Measurements from ENCODE around the gene PYURF. TPM values are rescaled to one million over a fixed set of nuclear protein-coding genes. Genes with fewer than 3 reads are reported as not detected.

Gene PYURF
- total RNA-seq, 1 experiment from 2014 or later: 46.6 TPM

DNA sequence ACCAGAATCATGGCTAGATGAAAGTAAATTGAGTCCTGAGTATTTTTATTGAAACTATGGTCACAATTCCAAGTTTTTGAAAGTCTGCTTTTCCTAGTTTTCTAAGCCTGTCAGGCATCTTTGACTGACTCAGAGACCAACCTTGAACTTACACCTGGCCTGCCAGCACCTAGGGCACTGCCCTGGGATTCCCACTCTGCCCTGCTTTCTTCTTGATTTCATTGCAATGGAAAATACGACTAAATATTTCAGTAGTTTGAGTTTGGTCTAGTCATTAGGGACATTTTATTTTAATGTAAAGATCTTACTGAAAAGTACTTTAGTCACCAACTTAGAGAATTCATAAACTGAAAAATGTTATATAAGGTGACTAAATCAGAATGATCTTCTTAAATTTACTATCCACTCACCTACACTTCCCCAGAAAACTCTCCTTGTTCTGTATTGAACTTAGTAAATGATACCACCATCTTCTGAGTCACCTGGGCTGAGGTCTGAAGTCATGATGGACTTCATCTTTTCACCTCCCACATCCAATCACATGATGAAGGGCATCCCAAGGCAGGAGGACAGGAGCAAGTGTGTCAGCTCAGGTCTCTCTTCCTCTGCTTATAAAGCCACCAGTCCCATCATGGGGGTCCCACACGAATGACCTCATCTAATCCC is 11.6 kb upstream of the PYURF start:
- ChIA-PET POLR2A (no interaction called here), CTCF (interaction anchor here (2.1 kb wide), 1 partner anchor 124 kb away, joined by 5 read pairs; no protein-coding TSS in a partner anchor)
- Histone ChIP-seq H3K27me3 (replicated peaks; ENCODE audit: control insufficient read depth, insufficient read depth, low read length) (no peaks in the 10 kb centered on the region), H3K9me3 (no peaks in the 10 kb centered on the region), H3K36me3 (ENCODE audit: control insufficient read depth, insufficient read depth, low read length) (no peaks in the 10 kb centered on the region), H3K4me1 (no peaks in the 10 kb centered on the region; the same call in 1 of the 2 replicates), H3K4me3 (ENCODE audit: low read depth, low read length) (no peak overlapping the region)
- TF ChIP-seq, protein P1, sequence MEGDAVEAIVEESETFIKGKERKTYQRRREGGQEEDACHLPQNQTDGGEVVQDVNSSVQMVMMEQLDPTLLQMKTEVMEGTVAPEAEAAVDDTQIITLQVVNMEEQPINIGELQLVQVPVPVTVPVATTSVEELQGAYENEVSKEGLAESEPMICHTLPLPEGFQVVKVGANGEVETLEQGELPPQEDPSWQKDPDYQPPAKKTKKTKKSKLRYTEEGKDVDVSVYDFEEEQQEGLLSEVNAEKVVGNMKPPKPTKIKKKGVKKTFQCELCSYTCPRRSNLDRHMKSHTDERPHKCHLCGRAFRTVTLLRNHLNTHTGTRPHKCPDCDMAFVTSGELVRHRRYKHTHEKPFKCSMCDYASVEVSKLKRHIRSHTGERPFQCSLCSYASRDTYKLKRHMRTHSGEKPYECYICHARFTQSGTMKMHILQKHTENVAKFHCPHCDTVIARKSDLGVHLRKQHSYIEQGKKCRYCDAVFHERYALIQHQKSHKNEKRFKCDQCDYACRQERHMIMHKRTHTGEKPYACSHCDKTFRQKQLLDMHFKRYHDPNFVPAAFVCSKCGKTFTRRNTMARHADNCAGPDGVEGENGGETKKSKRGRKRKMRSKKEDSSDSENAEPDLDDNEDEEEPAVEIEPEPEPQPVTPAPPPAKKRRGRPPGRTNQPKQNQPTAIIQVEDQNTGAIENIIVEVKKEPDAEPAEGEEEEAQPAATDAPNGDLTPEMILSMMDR (IDR thresholded peaks at IDR 0.05; ENCODE audit: insufficient read depth in 1 of 2, low read depth in 1 of 2, low read length in 1 of 2, severe bottlenecking in 1 of 2, unreplicated experiment in 1 of 2): no peak
- DNase-seq: no peak
- H3K27ac Mint-ChIP-seq (ENCODE audit: unreplicated experiment): no peak overlapping the region
- intact Hi-C loops (cut with micrococcal nuclease; ENCODE audit: unreplicated experiment): loop anchor here (5.0 to 10.0 kb wide), 2 partner anchors 57 to 260 kb away; partner anchors contain the start of gene HERC3
- H3K9me3 Mint-ChIP-seq (ENCODE audit: unreplicated experiment): no peaks in the 10 kb centered on the region
- no TSS peak for BruUV-seq (replicated peaks)
- no peaks in the 10 kb centered on the region for H3K36me3 Mint-ChIP-seq (ENCODE audit: insufficient read depth, unreplicated experiment)
- no peaks in the 10 kb centered on the region for H3K4me1 Mint-ChIP-seq (ENCODE audit: low read depth, unreplicated experiment)
- no peak overlapping the region for H3K4me3 Mint-ChIP-seq (ENCODE audit: unreplicated experiment)
- H3K27me3 Mint-ChIP-seq (ENCODE audit: insufficient read depth, unreplicated experiment): peaks cover 3% of the 10 kb centered on the region

DNA sequence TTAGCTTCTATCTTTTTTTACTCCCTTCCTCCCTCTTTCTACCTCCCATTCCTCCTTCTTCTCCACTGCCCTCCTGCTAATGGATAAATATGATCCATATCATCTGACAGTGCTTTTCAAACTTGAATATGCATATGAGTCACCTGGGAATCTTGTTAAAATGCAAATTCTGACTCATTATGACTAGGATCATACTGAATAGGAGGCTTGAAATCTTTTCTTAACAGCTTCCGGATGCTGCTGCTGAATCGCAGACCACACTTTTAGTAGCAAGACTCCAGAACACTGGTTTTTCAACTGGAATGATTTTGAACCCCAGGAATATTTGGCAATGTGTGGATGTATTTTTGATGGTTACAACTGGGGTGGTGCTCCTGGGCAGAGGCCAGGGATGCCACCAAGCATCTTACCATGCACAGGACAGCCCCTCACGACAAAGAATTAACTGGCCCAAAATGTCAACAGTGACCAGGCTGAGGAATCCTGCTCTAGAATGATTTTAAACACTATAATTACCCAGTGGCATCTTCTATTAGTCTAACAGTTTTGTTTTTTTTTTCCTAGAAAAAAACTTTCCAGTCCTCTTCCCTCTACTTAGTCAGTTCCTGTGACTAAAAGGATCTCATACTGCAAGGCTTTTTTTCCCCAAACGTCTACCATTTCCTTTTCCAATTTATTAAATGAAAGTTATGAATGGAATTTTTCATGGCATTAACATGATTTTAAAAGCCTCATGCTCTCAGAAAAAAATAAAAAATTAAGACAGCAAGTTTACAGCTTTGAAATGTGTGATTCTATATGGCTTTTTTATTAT is 10.6 kb upstream of the PYURF start:
- no peak overlapping the region for H3K4me3 ChIP-seq (ENCODE audit: low read depth, low read length)
- ChIA-PET CTCF (interaction anchor here (0.7 to 2.1 kb wide), 2 partner anchors 125 to 209 kb away, joined by 4 to 5 read pairs; no protein-coding TSS in a partner anchor), POLR2A (no interaction called here)
- TF ChIP-seq, protein P1 (IDR thresholded peaks at IDR 0.05; ENCODE audit: insufficient read depth in 1 of 2, low read depth in 1 of 2, low read length in 1 of 2, severe bottlenecking in 1 of 2, unreplicated experiment in 1 of 2): no peak
- DNase-seq: no peak
- H3K4me1 ChIP-seq: no peaks in the 10 kb centered on the region
- H3K27me3 ChIP-seq (replicated peaks; ENCODE audit: control insufficient read depth, insufficient read depth, low read length): no peaks in the 10 kb centered on the region
- Mint-ChIP-seq H3K27me3 (ENCODE audit: insufficient read depth, unreplicated experiment) (no peaks in the 10 kb centered on the region), H3K4me3 (ENCODE audit: unreplicated experiment) (no peak overlapping the region), H3K36me3 (ENCODE audit: insufficient read depth, unreplicated experiment) (no peaks in the 10 kb centered on the region), H3K27ac (ENCODE audit: unreplicated experiment) (no peak overlapping the region), H3K4me1 (ENCODE audit: low read depth, unreplicated experiment) (no peaks in the 10 kb centered on the region), H3K9me3 (ENCODE audit: unreplicated experiment) (no peaks in the 10 kb centered on the region)
- intact Hi-C loops (cut with micrococcal nuclease; ENCODE audit: unreplicated experiment): loop anchor here (10.0 kb wide), 1 partner anchor 261 kb away; no protein-coding TSS in a partner anchor
- no peaks in the 10 kb centered on the region for H3K9me3 ChIP-seq
- H3K36me3 ChIP-seq (ENCODE audit: control insufficient read depth, insufficient read depth, low read length): no peaks in the 10 kb centered on the region
- no TSS peak for BruUV-seq (replicated peaks)

- no peak overlapping the region for H3K4me3 Mint-ChIP-seq (ENCODE audit: unreplicated experiment)
- H3K27ac Mint-ChIP-seq (ENCODE audit: unreplicated experiment): no peak overlapping the region
- CTCF ChIA-PET: no interaction called here
Observed at GRCh38 chr4:88533088-88533790, 9.7 kb upstream of the PYURF start.

More at GRCh38 chr4:88533088-88533790, 9.7 kb upstream of the PYURF start:
- intact Hi-C loops (cut with micrococcal nuclease; ENCODE audit: unreplicated experiment): loop anchor here (10.0 kb wide), 1 partner anchor 262 kb away; no protein-coding TSS in a partner anchor
- H3K4me3 ChIP-seq (ENCODE audit: low read depth, low read length): no peak overlapping the region
- no peak for DNase-seq
- POLR2A ChIA-PET: no interaction called here
- H3K9me3 Mint-ChIP-seq (ENCODE audit: unreplicated experiment): no peaks in the 10 kb centered on the region
- H3K9me3 ChIP-seq: no peaks in the 10 kb centered on the region
- H3K36me3 ChIP-seq (ENCODE audit: control insufficient read depth, insufficient read depth, low read length): no peaks in the 10 kb centered on the region
- H3K4me1 ChIP-seq: no peaks in the 10 kb centered on the region
- no peaks in the 10 kb centered on the region for H3K27me3 ChIP-seq (replicated peaks; ENCODE audit: control insufficient read depth, insufficient read depth, low read length)
- BruUV-seq (replicated peaks): no TSS peak
- H3K27me3 Mint-ChIP-seq (ENCODE audit: insufficient read depth, unreplicated experiment): no peaks in the 10 kb centered on the region
- TF ChIP-seq, protein P1 (IDR thresholded peaks at IDR 0.05; ENCODE audit: insufficient read depth in 1 of 2, low read depth in 1 of 2, low read length in 1 of 2, severe bottlenecking in 1 of 2, unreplicated experiment in 1 of 2): no peak
- no peaks in the 10 kb centered on the region for H3K36me3 Mint-ChIP-seq (ENCODE audit: insufficient read depth, unreplicated experiment)
- no peaks in the 10 kb centered on the region for H3K4me1 Mint-ChIP-seq (ENCODE audit: low read depth, unreplicated experiment)
